Measurements from ENCODE around the gene SOWAHA.

Gene SOWAHA

DNA sequence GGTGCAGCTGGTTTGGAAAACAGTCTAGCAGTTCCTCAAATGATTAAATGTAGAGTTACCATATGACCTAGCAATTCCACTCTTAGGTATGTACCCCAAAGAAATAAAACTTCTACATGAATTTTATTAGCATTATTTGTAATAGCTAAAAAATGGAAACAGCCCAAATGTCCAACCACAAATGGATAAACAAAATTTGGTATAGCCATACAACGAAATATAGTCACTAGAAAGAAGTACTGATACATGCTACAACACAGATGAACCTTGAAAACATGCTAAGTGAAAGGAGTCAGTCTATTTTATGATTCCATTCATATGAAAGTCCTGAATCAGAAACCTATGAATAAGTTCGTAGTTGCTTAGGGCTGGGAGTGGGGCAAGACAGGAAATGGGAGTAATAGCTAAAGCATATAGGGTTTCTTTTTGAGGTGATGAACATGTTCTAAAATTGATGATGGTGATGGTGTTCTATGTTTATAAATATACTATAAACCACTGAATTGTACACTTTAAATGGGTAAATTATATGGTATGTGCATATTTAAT, 46.9 kb downstream of the SOWAHA start:
- FAIRE-seq = no peak

DNA sequence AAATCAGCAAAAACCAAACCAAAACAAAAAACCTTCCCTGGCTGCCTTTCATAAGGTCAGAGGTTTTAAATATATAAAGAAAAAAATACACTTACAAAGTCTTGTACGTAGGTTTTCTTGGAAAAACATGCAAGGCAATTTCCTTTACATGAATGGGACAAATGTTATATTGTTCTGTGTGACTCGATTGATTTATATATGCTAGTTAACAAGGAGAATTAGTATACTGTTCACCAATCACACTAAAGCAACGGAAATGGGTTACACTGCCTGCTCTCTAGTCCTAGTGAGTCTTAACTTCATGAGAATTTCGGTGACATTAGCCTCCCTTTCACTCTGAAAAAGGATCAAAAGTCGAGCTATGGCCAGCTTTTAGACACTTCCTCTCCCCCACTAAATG, 47.6 kb downstream of the SOWAHA start:
- FAIRE-seq = no peak

DNA sequence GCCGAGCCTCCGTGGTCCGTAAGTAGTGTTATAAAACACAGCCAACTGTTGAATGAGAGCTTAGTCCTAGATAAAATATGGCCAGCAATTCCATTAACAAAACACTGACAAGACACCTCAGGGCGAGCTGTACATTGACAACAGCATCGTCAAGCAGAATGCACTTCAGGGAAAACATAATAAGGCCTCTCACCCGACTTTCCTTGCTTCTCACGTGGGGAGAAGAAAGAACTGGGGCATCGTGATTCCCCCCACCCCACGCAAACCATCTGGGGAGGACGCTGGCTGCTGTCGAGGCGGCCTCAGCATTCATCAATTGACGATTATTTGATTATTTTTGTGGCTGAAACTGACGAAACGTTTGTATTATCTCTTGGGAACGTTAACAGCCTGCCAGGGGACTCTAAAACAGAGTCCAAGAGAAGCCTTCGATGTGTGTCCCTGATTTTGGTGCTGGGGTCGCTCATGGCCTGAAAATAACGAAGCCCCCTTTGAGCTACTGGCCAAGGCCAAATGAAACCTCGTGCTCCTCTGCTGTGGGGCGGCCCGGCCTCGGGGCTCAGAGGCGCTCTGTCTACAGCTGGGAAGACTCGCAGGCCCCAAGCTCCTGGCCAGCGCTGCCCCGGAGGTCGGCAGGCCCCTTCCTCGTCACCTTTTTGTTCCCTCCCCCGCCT, 52.7 kb downstream of the SOWAHA start:
- FAIRE-seq = no peak

Data from G401.6 (cell line).